HAP-1 (cell line): Measurements from ENCODE around the gene MYD88.

Experiments
- DNase-seq, 2 experiments: peaks; one replicate each; pipeline ENCODE4 v3.0.0-alpha.2; 2016 to 2020; ENCODE audit warnings: low spot score in 2 of 2
- H3K27me3 ChIP-seq: fragments of 250-450 bp; sonication (Bioruptor Pico); 2 replicates; pipeline ENCODE4 v1.5.1; 2020; ENCODE audit warnings: low read depth, mild to moderate bottlenecking, moderate library complexity
- H3K36me3 ChIP-seq: fragments of 250-450 bp; sonication (Bioruptor Pico); replicated peaks from 2 replicates; pipeline ENCODE4 v1.5.1; 2020; ENCODE audit warnings: mild to moderate bottlenecking
- H3K4me1 ChIP-seq: fragments of 250-450 bp; sonication (Bioruptor Pico); 2 replicates; pipeline ENCODE4 v1.5.1; 2020; ENCODE audit warnings: mild to moderate bottlenecking
- H3K4me3 ChIP-seq: fragments of 250-450 bp; sonication (Bioruptor Pico); 2 replicates; pipeline ENCODE4 v1.5.1; 2020; ENCODE audit warnings: mild to moderate bottlenecking, moderate library complexity
- H3K9me3 ChIP-seq: fragments of 250-450 bp; sonication (Bioruptor Pico); 2 replicates; pipeline ENCODE4 v1.5.1; 2020; ENCODE audit warnings: mild to moderate bottlenecking, moderate library complexity
- in situ Hi-C: fragments of 300-500 bp; cut with MboI; formaldehyde crosslinking; loops from 3 replicates; pipeline ENCODE4 v1.14.3; 2020; ENCODE audit warnings: low sequenced_read_pairs, inconsistent platforms, mixed read lengths

MYD88 gene

GRCh38 chr3:38107911-38108648 lies 30.4 kb upstream of the MYD88 start:
- Histone ChIP-seq H3K9me3 (no peaks in the 10 kb centered on the region), H3K4me3 (no peak overlapping the region), H3K36me3 (no peaks in the 10 kb centered on the region), H3K4me1 (no peaks in the 10 kb centered on the region), H3K27me3 (no peaks in the 10 kb centered on the region)
- no peak for DNase-seq
- in situ Hi-C loops, result no loop called here

- no peaks in the 10 kb centered on the region for H3K9me3 ChIP-seq
- no peaks in the 10 kb centered on the region for H3K36me3 ChIP-seq
- H3K4me3 ChIP-seq, result no peak overlapping the region
- in situ Hi-C loops, result no loop called here
- DNase-seq, result no peak
- no peaks in the 10 kb centered on the region for H3K4me1 ChIP-seq
- H3K27me3 ChIP-seq, result no peaks in the 10 kb centered on the region
These were observed 29.5 kb upstream of the MYD88 start for GRCh38 chr3:38108649-38109579.

- Histone ChIP-seq H3K4me3 (no peak overlapping the region), H3K36me3 (no peaks in the 10 kb centered on the region), H3K4me1 (no peaks in the 10 kb centered on the region), H3K27me3 (no peaks in the 10 kb centered on the region), H3K9me3 (no peaks in the 10 kb centered on the region)
- in situ Hi-C loops, result no loop called here
- no peak for DNase-seq
These were observed 28.7 kb upstream of the MYD88 start for GRCh38 chr3:38109580-38110313.

GRCh38 chr3:38110314-38111050 lies 28.0 kb upstream of the MYD88 start:
- no peaks in the 10 kb centered on the region for H3K27me3 ChIP-seq
- no peak for DNase-seq
- H3K36me3 ChIP-seq, result no peaks in the 10 kb centered on the region
- H3K9me3 ChIP-seq, result no peaks in the 10 kb centered on the region
- no peaks in the 10 kb centered on the region for H3K4me1 ChIP-seq
- no peak overlapping the region for H3K4me3 ChIP-seq
- in situ Hi-C loops, result no loop called here

GRCh38 chr3:38111201-38111600 lies 27.3 kb upstream of the MYD88 start:
- Histone ChIP-seq H3K4me1 (no peaks in the 10 kb centered on the region), H3K9me3 (no peaks in the 10 kb centered on the region), H3K4me3 (no peak overlapping the region), H3K27me3 (no peaks in the 10 kb centered on the region), H3K36me3 (no peaks in the 10 kb centered on the region)
- in situ Hi-C loops, result no loop called here
- DNase-seq, result no peak

GRCh38 chr3:38111696-38112377 lies 26.6 kb upstream of the MYD88 start:
- in situ Hi-C loops, result no loop called here
- Histone ChIP-seq H3K36me3 (no peaks in the 10 kb centered on the region), H3K9me3 (no peaks in the 10 kb centered on the region), H3K4me1 (no peaks in the 10 kb centered on the region), H3K4me3 (no peak overlapping the region), H3K27me3 (no peaks in the 10 kb centered on the region)
- DNase-seq, result no peak

GRCh38 chr3:38112378-38112761 lies 26.1 kb upstream of the MYD88 start:
- H3K36me3 ChIP-seq, result no peaks in the 10 kb centered on the region
- in situ Hi-C loops, result no loop called here
- H3K27me3 ChIP-seq, result no peaks in the 10 kb centered on the region
- no peaks in the 10 kb centered on the region for H3K4me1 ChIP-seq
- no peak overlapping the region for H3K4me3 ChIP-seq
- no peak for DNase-seq
- H3K9me3 ChIP-seq, result no peaks in the 10 kb centered on the region

GRCh38 chr3:38114052-38114874 lies 24.2 kb upstream of the MYD88 start:
- H3K4me3 ChIP-seq, result no peak overlapping the region
- no peaks in the 10 kb centered on the region for H3K36me3 ChIP-seq
- no peaks in the 10 kb centered on the region for H3K4me1 ChIP-seq
- H3K9me3 ChIP-seq, result no peaks in the 10 kb centered on the region
- no peaks in the 10 kb centered on the region for H3K27me3 ChIP-seq
- in situ Hi-C loops, result no loop called here
- no peak for DNase-seq

GRCh38 chr3:38114875-38115644 lies 23.4 kb upstream of the MYD88 start:
- in situ Hi-C loops, result no loop called here

GRCh38 chr3:38115645-38116427 lies 22.6 kb upstream of the MYD88 start:
- peaks cover 4% of the 10 kb centered on the region; the same call in 1 of the 2 replicates for H3K36me3 ChIP-seq
- no peak for DNase-seq
- no peak overlapping the region for H3K4me3 ChIP-seq
- in situ Hi-C loops, result no loop called here
- no peaks in the 10 kb centered on the region for H3K9me3 ChIP-seq
- no peaks in the 10 kb centered on the region for H3K27me3 ChIP-seq
- no peaks in the 10 kb centered on the region for H3K4me1 ChIP-seq

More at GRCh38 chr3:38114875-38115644, 23.4 kb upstream of the MYD88 start:
- Histone ChIP-seq H3K4me3 (no peak overlapping the region), H3K36me3 (no peaks in the 10 kb centered on the region; the same call in 1 of the 2 replicates), H3K27me3 (no peaks in the 10 kb centered on the region), H3K4me1 (no peaks in the 10 kb centered on the region), H3K9me3 (no peaks in the 10 kb centered on the region)
- DNase-seq, result no peak

- Histone ChIP-seq H3K27me3 (no peaks in the 10 kb centered on the region), H3K4me3 (no peak overlapping the region), H3K4me1 (no peaks in the 10 kb centered on the region), H3K36me3 (peaks cover 11% of the 10 kb centered on the region), H3K9me3 (no peaks in the 10 kb centered on the region)
- in situ Hi-C loops, result no loop called here
- no peak for DNase-seq
These were observed 21.8 kb upstream of the MYD88 start for GRCh38 chr3:38116471-38117162.
